Calu3 (cell line): ENCODE measurements around the gene MCF2L2. TPM values are rescaled to one million over a fixed set of nuclear protein-coding genes. Genes with fewer than 3 reads are reported as not detected.

ENCODE experiments used
- BruUV-seq: library from RNA; stranded (reverse); fragments of 400-500 nt; replicated peaks from 2 replicates; lab custom pipeline; 2021; lab: Mats Ljungman, UMichigan
- CTCF ChIA-PET: fragments of 300-600 bp; sonication (Branson Sonifier 250); formaldehyde crosslinking; loops from one replicate; lab custom pipeline; 2022; ENCODE audit warnings: antibody characterized with exemption; lab: Charles Lee
- DNase-seq: peaks from one replicate; pipeline ENCODE4 v3.0.0; 2022
- H3K27ac Mint-ChIP-seq: one replicate; pipeline ENCODE4 v1.8.0; 2022; ENCODE audit warnings: mixed read lengths; ENCODE audit not compliant: unreplicated experiment
- H3K27me3 Mint-ChIP-seq: one replicate; pipeline ENCODE4 v1.8.0; 2022; ENCODE audit warnings: mixed read lengths; ENCODE audit not compliant: unreplicated experiment
- H3K36me3 Mint-ChIP-seq: one replicate; pipeline ENCODE4 v1.8.0; 2022; ENCODE audit warnings: mild to moderate bottlenecking, moderate library complexity, mixed read lengths; ENCODE audit not compliant: insufficient read depth, unreplicated experiment
- H3K4me1 Mint-ChIP-seq: one replicate; pipeline ENCODE4 v1.8.0; 2022; ENCODE audit warnings: mild to moderate bottlenecking, low read depth, mixed read lengths; ENCODE audit not compliant: unreplicated experiment
- H3K4me3 Mint-ChIP-seq: one replicate; pipeline ENCODE4 v1.8.0; 2022; ENCODE audit warnings: mild to moderate bottlenecking, low read depth, moderate library complexity, mixed read lengths; ENCODE audit not compliant: unreplicated experiment
- H3K9me3 Mint-ChIP-seq: one replicate; pipeline ENCODE4 v1.8.0; 2022; ENCODE audit warnings: low read depth, mixed read lengths; ENCODE audit not compliant: unreplicated experiment
- CTCF ChIP-seq: fragments of 200-600 bp; IDR thresholded peaks from one replicate; pipeline ENCODE4 v1.8.0; 2022; ENCODE audit warnings: antibody characterized with exemption; ENCODE audit not compliant: unreplicated experiment
- intact Hi-C: fragments of 100-400 bp; cut with micrococcal nuclease; formaldehyde crosslinking; loops from one replicate; pipeline ENCODE4 v1.10.0; 2022; ENCODE audit not compliant: unreplicated experiment
- total RNA-seq: library from RNA; stranded (reverse); gene quantifications from 2 replicates; pipeline ENCODE4 v1.2.3, GENCODE V29; 2022

Gene MCF2L2
- total RNA-seq, 1 experiment from 2014 or later: 0.35 TPM

GRCh38 chr3:183354325-183354831 is 74.0 kb downstream of the MCF2L2 start:
- Mint-ChIP-seq H3K27me3 (no peaks in the 10 kb centered on the region), H3K27ac (no peak overlapping the region), H3K9me3 (no peaks in the 10 kb centered on the region), H3K4me1 (peaks cover 7% of the 10 kb centered on the region), H3K4me3 (no peak overlapping the region), H3K36me3 (no peaks in the 10 kb centered on the region)
- no peak for DNase-seq
- intact Hi-C loops: no loop called here
- CTCF ChIA-PET: no interaction called here
- no peak for TF ChIP-seq CTCF
- BruUV-seq: no TSS peak

GRCh38 chr3:183353421-183353820 is 75.0 kb downstream of the MCF2L2 start:
- BruUV-seq: no TSS peak
- Mint-ChIP-seq H3K27me3 (no peaks in the 10 kb centered on the region), H3K4me3 (no peak overlapping the region), H3K9me3 (no peaks in the 10 kb centered on the region), H3K27ac (no peak overlapping the region), H3K4me1 (peaks cover 8% of the 10 kb centered on the region), H3K36me3 (no peaks in the 10 kb centered on the region)
- no peak for TF ChIP-seq CTCF
- intact Hi-C loops: no loop called here
- CTCF ChIA-PET: no interaction called here
- DNase-seq: no peak

DNA sequence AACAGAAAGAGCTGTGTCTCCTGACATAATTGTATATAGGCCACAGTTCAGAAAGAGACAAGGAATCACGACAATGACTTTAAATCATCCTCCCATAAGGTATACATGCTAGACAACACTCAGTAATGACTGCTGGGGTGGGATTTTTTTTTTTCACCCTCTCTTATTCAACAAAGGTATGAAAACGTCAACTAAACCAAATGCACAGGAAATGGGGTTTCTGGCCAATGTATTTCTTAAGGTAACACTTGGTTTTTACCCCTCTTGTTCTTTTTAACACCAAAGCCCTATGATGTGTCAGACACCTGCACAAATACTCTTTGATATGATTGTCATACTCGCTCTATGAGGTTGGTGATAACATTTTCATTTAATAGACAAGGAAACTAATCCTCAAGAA is 78.3 kb downstream of the MCF2L2 start:
- no peaks in the 10 kb centered on the region for H3K36me3 Mint-ChIP-seq
- peaks cover 9% of the 10 kb centered on the region for H3K27me3 Mint-ChIP-seq
- H3K4me1 Mint-ChIP-seq: peaks cover 8% of the 10 kb centered on the region
- peaks cover 3% of the 10 kb centered on the region for H3K9me3 Mint-ChIP-seq
- no TSS peak for BruUV-seq
- H3K4me3 Mint-ChIP-seq: no peak overlapping the region
- intact Hi-C loops: no loop called here
- no peak for DNase-seq
- H3K27ac Mint-ChIP-seq: no peak overlapping the region
- TF ChIP-seq CTCF: no peak
- CTCF ChIA-PET: no interaction called here

DNA sequence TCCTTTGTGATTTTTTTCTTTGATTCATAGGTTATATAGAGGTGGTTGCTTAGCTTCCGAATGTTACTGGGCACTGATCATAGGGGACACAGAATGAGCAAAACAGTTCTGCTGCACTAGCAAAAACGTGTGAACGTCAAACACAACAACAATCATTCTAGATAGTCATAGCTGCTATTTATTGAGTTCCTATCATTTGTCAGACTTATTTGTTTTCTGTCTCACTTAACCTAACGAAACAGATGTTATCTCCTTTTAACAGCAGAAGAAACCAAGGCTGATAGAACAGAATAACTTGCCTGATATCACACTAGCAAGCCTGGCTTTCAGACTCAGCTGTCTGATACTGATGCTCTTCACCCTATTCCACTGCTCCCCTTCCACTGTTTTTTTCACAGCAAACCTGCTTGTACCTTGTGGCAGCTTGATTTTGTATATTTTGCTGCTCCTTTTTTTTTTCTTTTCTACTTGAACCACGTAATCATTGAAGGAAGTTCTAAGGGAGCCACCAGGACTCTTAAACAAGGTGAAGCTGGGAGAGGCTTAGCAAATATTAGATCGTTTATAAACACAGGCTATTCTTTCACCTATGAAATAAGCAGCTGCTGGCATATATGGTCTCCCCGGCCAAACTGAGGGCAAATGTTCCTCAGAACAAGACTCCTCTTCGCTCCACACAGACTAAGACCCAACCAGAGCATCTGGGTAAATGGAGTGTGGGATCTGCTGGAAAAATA is 78.8 kb downstream of the MCF2L2 start:
- peaks cover 15% of the 10 kb centered on the region for H3K27me3 Mint-ChIP-seq
- intact Hi-C loops: no loop called here
- peaks cover 8% of the 10 kb centered on the region for H3K4me1 Mint-ChIP-seq
- H3K36me3 Mint-ChIP-seq: no peaks in the 10 kb centered on the region
- no peak for TF ChIP-seq CTCF
- no peak overlapping the region for H3K4me3 Mint-ChIP-seq
- CTCF ChIA-PET: no interaction called here
- no peak for DNase-seq
- peaks cover 4% of the 10 kb centered on the region for H3K9me3 Mint-ChIP-seq
- no TSS peak for BruUV-seq
- H3K27ac Mint-ChIP-seq: no peak overlapping the region
